HCT116 (cell line): Measurements from ENCODE around the gene TMEM130. TPM values are rescaled to one million over a fixed set of nuclear protein-coding genes. Genes with fewer than 3 reads are reported as not detected.

Experiments used
- ATAC-seq: fragments of 200-7000 bp; cut with Tn5 transposase; 2 replicates; pipeline ENCODE4 v1.9.1; 2020; ENCODE audit warnings: mild to moderate bottlenecking, moderate library complexity
- BruUV-seq: library from RNA; stranded (reverse); fragments of 400-500 nt; replicated peaks from 2 replicates; lab custom pipeline; 2021; lab: Mats Ljungman, UMichigan
- CTCF ChIA-PET: fragments of 300-600 bp; sonication (Branson Sonifier 250); formaldehyde crosslinking; loops from one replicate; lab custom pipeline; 2021; ENCODE audit warnings: antibody characterized with exemption; lab: Charles Lee
- POLR2A ChIA-PET: fragments of 300-600, 350-600 bp; sonication (Branson Sonifier 250); formaldehyde crosslinking; loops from one replicate; lab custom pipeline; 2021; ENCODE audit warnings: antibody characterized with exemption; lab: Charles Lee
- RAD21 ChIA-PET, 2 experiments: fragments of 300-600 bp; sonication (Branson Sonifier 250); formaldehyde crosslinking; loops; one replicate each; lab custom pipeline; 2023; ENCODE audit warnings: low total read pairs in 2 of 2; ENCODE audit not compliant: uncharacterized antibody in 2 of 2, unreplicated experiment in 2 of 2, low non-redundant PET in 1 of 2; lab: Charles Lee
- DNase-seq: peaks from one replicate; pipeline ENCODE4 v3.0.0-alpha.2; 2010; ENCODE audit warnings: low read depth, low spot score
- H2AFZ ChIP-seq: fragments of 200-600 bp; shearing (Covaris generic), sonication (generic); 2 replicates; pipeline ENCODE4 v1.6.1; 2017; ENCODE audit warnings: low read depth, mixed run types, mixed read lengths, antibody characterized with exemption, low read length; ENCODE audit not compliant: poor library complexity, severe bottlenecking
- H3K27ac ChIP-seq: 2 replicates; pipeline ENCODE4 v1.5.1; 2012; ENCODE audit warnings: low read depth, low read length
- H3K27me3 ChIP-seq: fragments of 200-600 bp; sonication (generic); 2 replicates; pipeline ENCODE4 v1.6.1; 2016; ENCODE audit warnings: mixed run types, low read length, mixed read lengths; ENCODE audit not compliant: insufficient read depth
- H3K36me3 ChIP-seq, 2 experiments: fragments of 200-500 bp in 1 of 2; fragments of 200-600 bp in 1 of 2; sonication (Bioruptor generic) in 1 of 2; sonication (generic) in 1 of 2; 2 replicates each; pipeline versions ENCODE4 v1.5.1 to v1.6.1; 2014 to 2016; ENCODE audit warnings: low read length in 2 of 2, inconsistent platforms in 1 of 2, mixed read lengths in 1 of 2, mixed run types in 1 of 2; ENCODE audit not compliant: insufficient read depth in 2 of 2, control insufficient read depth in 1 of 2
- H3K4me1 ChIP-seq, 2 experiments: fragments of 200-600 bp in 1 of 2; sonication (generic) in 1 of 2; 2 replicates each; pipeline versions ENCODE4 v1.5.1 to v1.6.1; 2012 to 2017; ENCODE audit warnings: low read length in 2 of 2, inconsistent platforms in 1 of 2, mild to moderate bottlenecking in 1 of 2, mixed read lengths in 1 of 2, mixed run types in 1 of 2, moderate library complexity in 1 of 2; ENCODE audit not compliant: insufficient read depth in 2 of 2, control insufficient read depth in 1 of 2
- H3K4me2 ChIP-seq: fragments of 200-600 bp; sonication (generic); 2 replicates; pipeline ENCODE4 v1.6.1; 2017; ENCODE audit warnings: mixed run types, low read length, mixed read lengths
- H3K4me3 ChIP-seq, 2 experiments: fragments of 200-600 bp in 1 of 2; sonication (generic) in 1 of 2; replicated peaks in 1 of 2; 2 replicates each; pipeline ENCODE4 v1.5.1; 2011 to 2016; ENCODE audit warnings: low read length in 2 of 2, control low read depth in 1 of 2, low read depth in 1 of 2, mild to moderate bottlenecking in 1 of 2, mixed read lengths in 1 of 2, mixed run types in 1 of 2
- H3K79me2 ChIP-seq: fragments of 200-600 bp; sonication (generic); 2 replicates; pipeline ENCODE4 v1.6.1; 2017; ENCODE audit warnings: mild to moderate bottlenecking, mixed run types, low read length, moderate library complexity, mixed read lengths; ENCODE audit not compliant: insufficient read depth
- H3K9ac ChIP-seq: fragments of 200-600 bp; sonication (generic); 2 replicates; pipeline ENCODE4 v1.6.1; 2016; ENCODE audit warnings: low read length, mixed read lengths
- H3K9me2 ChIP-seq: fragments of 200-600 bp; sonication (generic), shearing (Covaris generic); 2 replicates; pipeline ENCODE4 v1.6.1; 2017; ENCODE audit warnings: mixed run types, mild to moderate bottlenecking, moderate library complexity; ENCODE audit not compliant: insufficient read depth
- H3K9me3 ChIP-seq, 2 experiments: fragments of 200-500 bp in 1 of 2; fragments of 200-600 bp in 1 of 2; sonication (Bioruptor generic) in 1 of 2; sonication (generic) in 1 of 2; 2 replicates each; pipeline ENCODE4 v1.6.1; 2014 to 2017; ENCODE audit warnings: low read length in 2 of 2, mixed read lengths in 2 of 2, inconsistent platforms in 1 of 2, low read depth in 1 of 2, mild to moderate bottlenecking in 1 of 2, mixed run types in 1 of 2, moderate library complexity in 1 of 2; ENCODE audit not compliant: control insufficient read depth in 1 of 2, insufficient read depth in 1 of 2
- H4K20me1 ChIP-seq: fragments of 200-600 bp; sonication (generic), shearing (Covaris generic); 2 replicates; pipeline ENCODE4 v1.6.1; 2017; ENCODE audit warnings: mixed run types, mild to moderate bottlenecking, moderate library complexity; ENCODE audit not compliant: insufficient read depth
- CEBPB ChIP-seq: IDR thresholded peaks from 2 replicates; pipeline ENCODE4 v1.6.1; 2012; ENCODE audit warnings: low read depth
- EGR1 ChIP-seq: IDR thresholded peaks from 2 replicates; pipeline ENCODE4 v1.6.1; 2012; ENCODE audit warnings: low read depth
- ELF1 ChIP-seq: IDR thresholded peaks from 2 replicates; pipeline ENCODE4 v1.6.1; 2012; ENCODE audit warnings: low read depth, borderline replicate concordance
- EZH2 ChIP-seq: fragments of 200-600 bp; sonication (generic); IDR thresholded peaks from 2 replicates; pipeline ENCODE4 v1.6.1; 2017; ENCODE audit warnings: antibody characterized with exemption, mixed run types
- EZH2phosphoT487 ChIP-seq: fragments of 200-600 bp; IDR thresholded peaks from 2 replicates; pipeline ENCODE4 v1.6.1; 2018; ENCODE audit warnings: antibody characterized with exemption, borderline replicate concordance
- FOSL1 ChIP-seq: IDR thresholded peaks from 2 replicates; pipeline ENCODE4 v1.6.1; 2012; ENCODE audit warnings: low read depth
- JUND ChIP-seq: IDR thresholded peaks from 2 replicates; pipeline ENCODE4 v1.6.1; 2012
- POLR2A ChIP-seq: IDR thresholded peaks from 2 replicates; pipeline ENCODE4 v1.7.0; 2011; ENCODE audit warnings: borderline replicate concordance; ENCODE audit not compliant: insufficient read depth, insufficient read length; ENCODE audit errors: extremely low read depth
- RAD21 ChIP-seq: IDR thresholded peaks from 2 replicates; pipeline ENCODE4 v1.6.1; 2012; ENCODE audit warnings: low read depth, mild to moderate bottlenecking
- REST ChIP-seq: IDR thresholded peaks from 2 replicates; pipeline ENCODE4 v1.6.1; 2012; ENCODE audit warnings: low read depth
- SIN3A ChIP-seq: IDR thresholded peaks from 2 replicates; pipeline ENCODE4 v1.6.1; 2012; ENCODE audit warnings: low read depth
- SP1 ChIP-seq: IDR thresholded peaks from 2 replicates; pipeline ENCODE4 v1.6.1; 2012; ENCODE audit warnings: low read depth
- TCF7L2 ChIP-seq: IDR thresholded peaks from 2 replicates; pipeline ENCODE4 v1.7.0; 2011; ENCODE audit warnings: borderline replicate concordance, inconsistent platforms; ENCODE audit not compliant: insufficient read depth, insufficient read length; ENCODE audit errors: extremely low read depth
- YY1 ChIP-seq: IDR thresholded peaks from 2 replicates; pipeline ENCODE4 v1.6.1; 2011; ENCODE audit warnings: low read length, low read depth, moderate library complexity, mild to moderate bottlenecking; ENCODE audit not compliant: insufficient replicate concordance; ENCODE audit errors: extremely low read depth
- ZBTB33 ChIP-seq: IDR thresholded peaks from 2 replicates; pipeline ENCODE4 v1.6.1; 2011; ENCODE audit warnings: mild to moderate bottlenecking, low read length, moderate library complexity; ENCODE audit not compliant: insufficient replicate concordance; ENCODE audit errors: extremely low read depth
- ZFX ChIP-seq: fragments of 450-650 bp; IDR thresholded peaks from 2 replicates; pipeline ENCODE4 v1.6.1; 2017
- ZNF274 ChIP-seq: fragments of 200-500 bp; sonication (Bioruptor generic); IDR thresholded peaks from 2 replicates; pipeline ENCODE4 v1.6.1; 2014; ENCODE audit warnings: mild to moderate bottlenecking, low read depth, low read length, inconsistent platforms
- intact Hi-C: fragments of 100-400 bp; cut with micrococcal nuclease; formaldehyde crosslinking; loops from 2 replicates; pipeline ENCODE4 v1.10.0; 2022
- total RNA-seq: library from RNA; stranded (reverse); gene quantifications from one replicate; pipeline ENCODE4 v1.2.1, GENCODE V29; 2021; ENCODE audit not compliant: unreplicated experiment

TMEM130 gene
- total RNA-seq, 1 experiment from 2014 or later, result not detected

- TF ChIP-seq ZNF274, result no peak
- no peak for TF ChIP-seq POLR2A
- TF ChIP-seq RAD21, result no peak
- no peak for TF ChIP-seq CEBPB
- TF ChIP-seq EZH2, result no peak
- TF ChIP-seq JUND, result no peak
- TF ChIP-seq EGR1, result no peak
- no peak for TF ChIP-seq SIN3A
- TF ChIP-seq TCF7L2, result no peak
- no peak for TF ChIP-seq SP1
- no peak for TF ChIP-seq REST
Measured at GRCh38 chr7:98909487-98909886, 39.7 kb upstream of the TMEM130 start (continued).

GRCh38 chr7:98908585-98908984 lies 38.8 kb upstream of the TMEM130 start:
- Histone ChIP-seq H3K4me3 (no peak overlapping the region), H2AFZ (no peak overlapping the region), H3K9me2 (no peaks in the 10 kb centered on the region), H4K20me1 (no peaks in the 10 kb centered on the region), H3K4me2 (no peak overlapping the region), H3K9me3 (no peaks in the 10 kb centered on the region), H3K79me2 (0 out of 2 replicates have a peak, but pooled peaks cover 3% of the 10 kb centered on the region), H3K27ac (no peak overlapping the region), H3K4me1 (no peaks in the 10 kb centered on the region), H3K27me3 (no peaks in the 10 kb centered on the region), H3K9ac (no peak overlapping the region), H3K36me3 (peaks cover 43 to 70% of the 10 kb centered on the region in 2 experiments)
- RAD21 ChIA-PET, result no interaction called here
- ATAC-seq (no peak), DNase-seq (no peak)
- CTCF ChIA-PET, result no interaction called here
- no TSS peak for BruUV-seq
- intact Hi-C loops, result no loop called here
- POLR2A ChIA-PET, result no interaction called here
- no peak for TF ChIP-seq YY1
- no peak for TF ChIP-seq REST
- no peak for TF ChIP-seq POLR2A
- no peak for TF ChIP-seq FOSL1
- no peak for TF ChIP-seq SIN3A
- TF ChIP-seq ZBTB33, result no peak
- no peak for TF ChIP-seq EZH2
- TF ChIP-seq EZH2phosphoT487, result no peak
- TF ChIP-seq ZFX, result no peak
- TF ChIP-seq ELF1, result no peak
- no peak for TF ChIP-seq CEBPB
